Psoas muscle (tissue), 8 donors: ENCODE results near the gene SPDYA. TPM values are rescaled to one million over a fixed set of nuclear protein-coding genes. Genes with fewer than 3 reads are reported as not detected.

Source experiments
- ATAC-seq, 4 donors: fragments of 200-7000 bp; cut with Tn5 transposase; one replicate each; pipeline ENCODE4 v1.9.1; 2020; ENCODE audit warnings: moderate library complexity in 3 of 4, mild to moderate bottlenecking in 2 of 4
- DNase-seq, 2 donors: peaks; one replicate each; pipeline ENCODE4 v3.0.0-alpha.2; 2020
- H3K27ac ChIP-seq: fragments of 200-600 bp; one replicate; pipeline ENCODE4 v1.8.0; 2022
- H3K27me3 ChIP-seq, 3 donors: fragments of 200-600 bp in 1 of 3; one replicate each; pipeline versions ENCODE4 v1.6.1 to v1.8.0; 2013 to 2022; ENCODE audit warnings: low read length in 2 of 3, mild to moderate bottlenecking in 2 of 3, moderate library complexity in 1 of 3; ENCODE audit not compliant: insufficient read depth in 3 of 3
- H3K36me3 ChIP-seq, 2 donors: fragments of 200-600 bp in 1 of 2; one replicate each; pipeline versions ENCODE4 v1.6.1 to v1.8.0; 2013 to 2022; ENCODE audit warnings: low read depth in 1 of 2, mild to moderate bottlenecking in 1 of 2, moderate library complexity in 1 of 2; ENCODE audit not compliant: insufficient read depth in 1 of 2
- H3K4me1 ChIP-seq: fragments of 200-600 bp; one replicate; pipeline ENCODE4 v1.8.0; 2022
- H3K4me3 ChIP-seq: fragments of 200-600 bp; one replicate; pipeline ENCODE4 v1.8.0; 2022; ENCODE audit warnings: mild to moderate bottlenecking
- H3K9me3 ChIP-seq: fragments of 200-600 bp; one replicate; pipeline ENCODE4 v1.8.0; 2022
- CTCF ChIP-seq: fragments of 200-600 bp; IDR thresholded peaks from one replicate; pipeline ENCODE4 v1.8.0; 2022; ENCODE audit warnings: antibody characterized with exemption
- WGBS, 3 donors: extraction: QIAGEN DNeasy Blood & Tissue Kit; methylation state at CpG; one replicate each; pipeline versions ENCODE4 v1.1.6 to v1.1.7; 2013; 5-methylcytosine and 5-hydroxymethylcytosine counted together
- intact Hi-C, 2 donors: fragments of 100-400 bp; cut with DNase I; formaldehyde crosslinking; loops; one replicate each; pipeline versions ENCODE4 v1.11.0 to v1.14.2; 2022
- long read RNA-seq, 2 donors: library from polyadenylated mRNA; unstranded; transcript quantifications; one replicate each; pipeline ENCODE4 v2.0.0, GENCODE V29; 2021
- polyA plus RNA-seq, 3 donors: library from polyadenylated mRNA; stranded (reverse); fragments of 200-250 nt; gene quantifications; one replicate each; pipeline ENCODE4 v1.2.3, GENCODE V29; 2013
- total RNA-seq, 4 donors: library from RNA; stranded (reverse); fragmentation: NEBNext Ultra II Directional in 2 of 4; extraction: Animal tissue kit (Norgen Biotek cat#: 25700) in 2 of 4; gene quantifications; one replicate each; pipeline versions ENCODE4 v1.2.1 to v1.2.4, GENCODE V29; 2021 to 2023
- donor health status: healthy with polysubstance abuse.
- donor health status: DM: no; HTN: no; CAD: no; lungs with moderate emphysema.
- donor health status: Bipolar disorder and iron deficiency.
- donor health status: healthy.
- donor health status: DM: yes; HTN: yes; CAD: no.
- donor health status: DM: no; HTN: no; CAD: no.
- donor health status: DM: no; HTN: no; CAD: no.
- donor health status: DM: yes; HTN: yes; CAD: no.

Gene SPDYA
- total RNA-seq (under 1 TPM; 0.17 to 0.61 (median 0.31) TPM), polyA plus RNA-seq (under 1 TPM in 2 of 3 donors, not detected in 1; 0.07 to 0.31 TPM)
- long read RNA-seq, donor 1, partial matches to known transcripts = 0 of 6 reads
- long read RNA-seq, donor 1, other reads (novel, unspliced or antisense) = 6 of 6 reads
- long read RNA-seq, donor 2, partial matches to known transcripts = 0 of 4 reads
- long read RNA-seq, donor 2, other reads (novel, unspliced or antisense) = 4 of 4 reads

DNA sequence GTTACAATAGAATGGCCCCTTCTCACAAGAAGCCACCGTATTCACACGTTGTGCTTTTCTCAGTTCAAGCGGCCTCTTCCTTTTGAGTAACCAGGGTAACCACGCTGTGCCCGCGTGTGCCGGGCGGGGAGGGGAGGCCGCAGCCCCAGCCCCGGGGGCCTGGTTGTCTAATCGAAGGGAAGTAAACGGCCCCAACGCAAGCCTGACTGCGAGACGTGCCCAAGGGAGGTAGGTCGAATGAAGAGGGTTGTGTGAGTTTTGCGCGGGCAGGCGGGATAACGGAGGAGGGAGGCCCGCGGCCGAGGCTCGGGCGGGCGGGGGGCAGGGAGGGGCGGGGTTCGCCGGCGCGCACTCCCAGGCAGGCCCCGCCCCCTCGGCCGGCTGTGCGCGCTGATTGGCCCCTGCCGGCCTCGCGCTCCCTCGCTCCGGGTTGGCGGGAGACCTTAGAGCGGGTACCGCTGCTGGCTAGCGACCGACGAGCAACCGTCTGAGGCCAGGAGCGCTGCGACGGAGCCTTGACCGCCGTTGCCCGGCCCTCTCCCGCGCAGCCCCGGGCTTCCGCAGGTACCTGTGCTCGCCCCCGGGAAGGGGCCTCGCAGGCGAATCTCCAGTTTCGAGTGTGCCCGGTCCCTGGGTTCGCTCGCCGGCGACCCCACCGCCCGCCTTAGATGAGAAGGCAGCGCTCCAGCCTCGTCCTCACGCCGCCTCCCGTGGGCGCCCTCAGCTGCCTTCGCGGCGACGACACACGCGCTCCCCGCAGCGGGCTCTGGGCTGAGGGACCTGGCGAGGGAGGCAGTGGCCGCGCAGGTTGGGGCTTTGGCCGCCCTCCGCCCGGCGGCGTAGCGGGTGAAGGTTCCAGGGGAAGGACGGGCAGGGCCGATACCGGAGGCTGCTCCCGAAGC lies at the start of gene SPDYA:
TSS of gene SPDYA (plus strand) at position 451 of the 902 bp plus-strand sequence. CDS start 5,181 bp downstream, outside the sequence.
- peak; percentile 3 for TF ChIP-seq CTCF
- Histone ChIP-seq H3K27me3 (no peaks in the 10 kb centered on the region), H3K9me3 (no peaks in the 10 kb centered on the region), H3K36me3 (peaks cover 0 to 8% of the 10 kb centered on the region in 2 donors), H3K4me1 (peaks cover 7% of the 10 kb centered on the region), H3K4me3 (peak within 1 kb of the TSS; percentile 72), H3K27ac (no peak within 1 kb of the TSS)
- peak; percentile 87 to 92 (median 88) for ATAC-seq
- DNase-seq = peak; percentile 76 to 85
- intact Hi-C loops = no loop called here
- 1 to 4% (median 3%) methylated on average over 66 to 97 of the region's 97 CpGs for WGBS, 3 donors

- H3K27ac ChIP-seq = no peak overlapping the region
- no peak for DNase-seq
- peaks cover 77% of the 10 kb centered on the region for H3K4me1 ChIP-seq
- intact Hi-C loops = loop anchor here in 1 of 2 donors (5.0 kb wide), 1 partner anchor 194 kb away; no protein-coding TSS in a partner anchor
- no peaks in the 10 kb centered on the region for H3K9me3 ChIP-seq
- no peak for TF ChIP-seq CTCF
- peaks cover 0 to 15% of the 10 kb centered on the region in 2 donors for H3K36me3 ChIP-seq
- no peaks in the 10 kb centered on the region for H3K27me3 ChIP-seq
- 69 to 87% (median 74%) methylated on average over 3 of the region's 3 CpGs for WGBS, 3 donors
- no peak overlapping the region for H3K4me3 ChIP-seq
- no peak for ATAC-seq
Measured at GRCh38 chr2:28761420-28761819, 49.2 kb upstream of the SPDYA start.

DNA sequence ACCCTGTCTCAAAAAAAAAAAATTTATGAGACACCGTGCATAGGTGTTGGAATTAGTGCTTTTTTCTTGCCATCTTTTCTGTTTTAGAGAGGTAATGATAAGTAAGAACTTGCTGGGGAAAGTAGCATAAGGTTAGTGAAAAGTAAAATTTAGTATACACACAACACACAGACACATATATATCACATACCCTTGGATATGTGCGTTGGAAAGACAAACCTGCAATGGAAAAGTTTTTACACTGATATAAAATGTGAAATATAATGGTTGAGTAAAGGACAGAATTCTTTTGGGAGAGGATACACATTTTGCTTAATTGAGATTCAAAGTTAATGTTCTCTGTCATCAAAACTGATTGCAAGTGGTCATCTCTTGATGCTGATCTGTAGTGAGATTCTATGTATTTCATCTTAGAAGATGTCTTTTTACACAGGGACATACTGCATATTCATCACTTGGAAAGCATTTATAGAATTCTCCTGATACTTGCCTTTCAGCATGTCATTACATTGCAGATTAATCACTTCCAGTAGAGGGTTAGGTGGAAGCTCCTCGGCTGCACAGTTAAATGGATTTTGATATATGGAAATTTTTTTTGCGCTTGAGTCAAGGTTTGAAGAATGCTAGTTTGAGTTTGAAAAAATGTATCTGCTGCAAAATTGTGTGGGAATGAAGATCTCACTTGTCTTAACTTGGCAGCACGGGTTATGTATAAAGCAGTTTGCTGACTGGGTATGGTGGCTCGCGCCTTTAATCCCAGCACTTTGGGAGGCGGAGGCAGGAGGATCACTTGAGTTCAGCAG lies 45.5 kb upstream of the SPDYA start:
- H3K4me3 ChIP-seq = no peak overlapping the region
- peak overlapping the region; percentile 4 for H3K27ac ChIP-seq
- DNase-seq (no peak), ATAC-seq (peak in 1 of 4 donors; percentile 6)
- H3K9me3 ChIP-seq = no peaks in the 10 kb centered on the region
- WGBS, 3 donors = 64 to 76% (median 70%) methylated on average over 8 of the region's 8 CpGs
- intact Hi-C loops = loop anchor here in 1 of 2 donors (5.0 kb wide), 1 partner anchor 198 kb away; no protein-coding TSS in a partner anchor
- H3K4me1 ChIP-seq = peaks cover 76% of the 10 kb centered on the region
- H3K36me3 ChIP-seq = peaks cover 0 to 6% of the 10 kb centered on the region in 2 donors
- TF ChIP-seq CTCF = no peak
- H3K27me3 ChIP-seq = no peaks in the 10 kb centered on the region

DNA sequence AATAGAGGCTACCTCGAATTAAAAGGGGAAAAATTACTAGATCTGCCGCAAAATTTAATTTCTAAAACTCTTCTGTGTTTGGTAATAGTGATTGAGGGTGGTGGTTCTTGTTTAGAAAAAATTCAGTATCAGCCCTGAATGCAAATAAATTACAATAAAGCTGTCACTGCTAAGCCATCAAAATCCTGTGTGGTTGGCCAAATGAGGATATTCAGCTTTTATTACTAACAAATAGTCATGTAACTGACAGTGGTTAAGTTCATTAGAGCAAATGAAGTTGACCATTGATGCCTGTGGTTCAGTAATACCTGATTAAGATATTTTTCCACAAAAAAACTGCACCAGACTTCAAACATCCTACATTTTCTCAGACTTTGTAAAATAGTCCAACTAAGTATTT lies 44.6 kb upstream of the SPDYA start:
- intact Hi-C loops = no loop called here
- no peaks in the 10 kb centered on the region for H3K27me3 ChIP-seq
- no peak overlapping the region for H3K4me3 ChIP-seq
- H3K36me3 ChIP-seq = no peaks in the 10 kb centered on the region
- no peaks in the 10 kb centered on the region for H3K9me3 ChIP-seq
- peaks cover 72% of the 10 kb centered on the region for H3K4me1 ChIP-seq
- H3K27ac ChIP-seq = no peak overlapping the region
- TF ChIP-seq CTCF = no peak
- 86 to 90% (median 87%) methylated on average over 2 of the region's 2 CpGs for WGBS, 3 donors
- ATAC-seq (no peak), DNase-seq (no peak)
